ENCODE data around the gene CAMTA1.

CAMTA1 gene

DNA sequence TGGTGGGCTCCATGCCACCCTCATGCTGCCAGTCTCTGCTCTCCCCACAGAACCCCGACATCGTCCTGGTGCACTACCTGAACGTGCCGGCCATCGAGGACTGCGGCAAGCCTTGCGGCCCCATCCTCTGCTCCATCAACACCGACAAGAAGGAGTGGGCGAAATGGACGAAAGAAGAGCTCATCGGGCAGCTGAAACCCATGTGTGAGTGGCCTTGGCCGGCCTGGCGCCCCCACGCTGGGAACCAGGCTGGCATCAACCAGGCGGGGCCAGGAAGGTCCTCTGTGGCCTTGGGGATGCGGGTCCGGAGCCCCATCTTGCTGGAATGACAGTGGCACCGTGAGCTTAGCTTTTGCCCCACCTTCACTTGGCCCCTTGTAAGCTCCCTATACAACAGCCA lies 855.1 kb downstream of the CAMTA1 start:
- H3K4me3 ChIP-seq (ENCODE audit: low read length): no peak overlapping the region
- H3K36me3 ChIP-seq (ENCODE audit: insufficient read depth, low read length): no peaks in the 10 kb centered on the region
- WGBS: 97% methylated on average over 18 of the region's 18 CpGs
- H3K27ac ChIP-seq (ENCODE audit: low read depth, low read length): no peak overlapping the region
- no peaks in the 10 kb centered on the region for H3K9me3 ChIP-seq (ENCODE audit: insufficient read depth, low read depth, low read length)
- no peak overlapping the region for H3K9ac ChIP-seq (ENCODE audit: low read depth, low read length)
- no peaks in the 10 kb centered on the region for H3K27me3 ChIP-seq (ENCODE audit: insufficient read depth, low read length)
- H3K4me1 ChIP-seq (ENCODE audit: insufficient read depth, low read length): 0 out of 2 replicates have a peak, but pooled peaks cover 6% of the 10 kb centered on the region

DNA sequence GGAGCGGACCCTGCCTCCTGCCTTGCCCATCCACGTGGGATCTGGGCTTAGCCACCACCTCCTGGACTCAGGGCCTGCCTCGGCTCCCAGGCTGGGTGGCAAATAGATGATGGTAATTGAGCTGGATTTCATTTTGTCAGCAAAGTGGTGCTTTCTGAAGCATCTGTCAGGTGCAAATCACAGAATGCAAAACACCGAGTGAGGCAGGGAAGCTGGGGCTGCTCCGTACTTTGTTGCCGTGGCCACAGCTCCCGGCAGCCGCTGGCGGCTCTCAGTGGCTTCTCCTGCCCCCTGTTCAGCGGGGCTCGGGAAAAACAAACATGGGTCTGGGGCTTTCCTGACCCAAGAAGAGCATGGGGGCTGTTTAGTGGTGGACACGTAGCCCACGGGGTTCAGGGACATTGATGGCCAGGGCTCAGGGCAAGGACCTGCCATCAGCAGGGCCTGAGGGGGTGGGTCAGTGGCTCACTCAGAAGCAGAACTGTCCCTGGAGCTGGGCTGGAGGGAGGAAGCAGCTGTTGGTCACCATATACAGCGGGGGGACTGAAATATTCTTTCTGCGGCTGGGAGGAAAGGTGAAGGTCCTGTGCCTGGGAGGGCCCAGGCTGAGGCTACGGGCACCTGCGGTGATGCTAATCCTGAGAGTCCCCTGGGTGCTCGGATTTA lies 855.8 kb downstream of the CAMTA1 start:
- no peaks in the 10 kb centered on the region for H3K9me3 ChIP-seq (ENCODE audit: insufficient read depth, low read depth, low read length)
- no peak overlapping the region for H3K9ac ChIP-seq (ENCODE audit: low read depth, low read length)
- no peaks in the 10 kb centered on the region for H3K36me3 ChIP-seq (ENCODE audit: insufficient read depth, low read length)
- no peak overlapping the region for H3K27ac ChIP-seq (ENCODE audit: low read depth, low read length)
- H3K4me1 ChIP-seq (ENCODE audit: insufficient read depth, low read length): 0 out of 2 replicates have a peak, but pooled peaks cover 6% of the 10 kb centered on the region
- H3K27me3 ChIP-seq (ENCODE audit: insufficient read depth, low read length): no peaks in the 10 kb centered on the region
- no peak overlapping the region for H3K4me3 ChIP-seq (ENCODE audit: low read length)
- 83% methylated on average over 18 of the region's 18 CpGs for WGBS

DNA sequence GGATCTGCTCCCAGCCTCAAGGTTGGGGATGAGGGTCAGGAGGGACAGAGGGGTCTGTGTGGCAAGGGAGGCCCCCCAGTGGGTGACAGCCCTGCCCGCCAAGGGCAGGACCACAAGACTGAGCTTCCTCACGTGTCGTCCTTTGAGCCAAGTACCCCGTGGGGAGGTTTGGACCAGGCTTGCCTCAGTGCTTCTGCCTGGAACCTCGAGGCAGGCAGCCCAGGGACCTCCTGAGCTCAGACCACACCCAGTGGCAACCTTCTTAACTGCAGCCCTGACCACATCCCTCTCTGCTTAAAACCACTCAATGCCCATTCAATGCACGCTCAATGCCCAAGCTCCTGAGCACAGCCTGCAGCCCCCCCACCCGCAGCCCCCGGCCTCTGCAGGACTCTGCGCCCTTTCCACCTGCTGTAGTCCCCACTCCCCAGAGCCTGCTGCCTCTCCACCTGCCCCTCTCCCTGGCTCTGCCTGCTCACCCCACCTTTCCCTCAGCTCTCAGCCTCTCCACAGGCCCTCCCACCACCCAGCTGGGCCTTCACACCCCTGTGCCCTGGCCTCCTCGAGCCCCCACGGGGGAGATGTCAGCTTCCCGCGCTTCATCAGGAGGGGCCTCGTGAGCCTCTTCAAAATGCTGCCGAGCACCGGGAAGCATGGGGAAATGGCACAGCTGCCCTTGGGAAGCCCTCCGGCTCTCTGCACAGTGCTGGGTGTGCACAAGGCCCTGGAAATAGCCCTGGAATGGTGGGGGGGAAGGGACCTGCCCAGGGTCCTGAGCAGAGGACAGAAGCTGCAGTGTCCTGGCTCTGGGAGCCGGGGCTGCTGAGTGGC lies 856.5 kb downstream of the CAMTA1 start:
- H3K27me3 ChIP-seq (ENCODE audit: insufficient read depth, low read length): no peaks in the 10 kb centered on the region
- no peak overlapping the region for H3K27ac ChIP-seq (ENCODE audit: low read depth, low read length)
- H3K9me3 ChIP-seq (ENCODE audit: insufficient read depth, low read depth, low read length): no peaks in the 10 kb centered on the region
- H3K4me1 ChIP-seq (ENCODE audit: insufficient read depth, low read length): 0 out of 2 replicates have a peak, but pooled peaks cover 6% of the 10 kb centered on the region
- H3K9ac ChIP-seq (ENCODE audit: low read depth, low read length): no peak overlapping the region
- 82% methylated on average over 18 of the region's 18 CpGs for WGBS
- no peaks in the 10 kb centered on the region for H3K36me3 ChIP-seq (ENCODE audit: insufficient read depth, low read length)
- H3K4me3 ChIP-seq (ENCODE audit: low read length): no peak overlapping the region

DNA sequence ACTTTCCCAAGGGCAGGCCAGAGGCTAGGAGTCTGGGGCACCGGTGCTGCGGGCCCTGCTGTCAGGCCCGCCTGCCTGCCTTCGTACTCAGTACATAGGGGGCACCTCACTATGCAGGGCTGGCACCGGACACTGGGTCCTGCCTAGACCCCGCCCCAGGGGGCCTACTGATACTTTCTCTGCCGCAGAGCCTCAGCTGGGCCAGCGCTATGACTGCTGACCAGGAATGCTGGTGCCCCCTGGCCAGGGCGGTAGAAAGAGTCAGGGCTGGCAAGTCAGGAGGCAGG lies 857.1 kb downstream of the CAMTA1 start:
- H3K4me3 ChIP-seq (ENCODE audit: low read length): no peak overlapping the region
- H3K27ac ChIP-seq (ENCODE audit: low read depth, low read length): no peak overlapping the region
- no peaks in the 10 kb centered on the region for H3K36me3 ChIP-seq (ENCODE audit: insufficient read depth, low read length)
- 94% methylated on average over 9 of the region's 9 CpGs for WGBS
- H3K9ac ChIP-seq (ENCODE audit: low read depth, low read length): no peak overlapping the region
- H3K27me3 ChIP-seq (ENCODE audit: insufficient read depth, low read length): no peaks in the 10 kb centered on the region
- H3K4me1 ChIP-seq (ENCODE audit: insufficient read depth, low read length): 0 out of 2 replicates have a peak, but pooled peaks cover 6% of the 10 kb centered on the region
- no peaks in the 10 kb centered on the region for H3K9me3 ChIP-seq (ENCODE audit: insufficient read depth, low read depth, low read length)

DNA sequence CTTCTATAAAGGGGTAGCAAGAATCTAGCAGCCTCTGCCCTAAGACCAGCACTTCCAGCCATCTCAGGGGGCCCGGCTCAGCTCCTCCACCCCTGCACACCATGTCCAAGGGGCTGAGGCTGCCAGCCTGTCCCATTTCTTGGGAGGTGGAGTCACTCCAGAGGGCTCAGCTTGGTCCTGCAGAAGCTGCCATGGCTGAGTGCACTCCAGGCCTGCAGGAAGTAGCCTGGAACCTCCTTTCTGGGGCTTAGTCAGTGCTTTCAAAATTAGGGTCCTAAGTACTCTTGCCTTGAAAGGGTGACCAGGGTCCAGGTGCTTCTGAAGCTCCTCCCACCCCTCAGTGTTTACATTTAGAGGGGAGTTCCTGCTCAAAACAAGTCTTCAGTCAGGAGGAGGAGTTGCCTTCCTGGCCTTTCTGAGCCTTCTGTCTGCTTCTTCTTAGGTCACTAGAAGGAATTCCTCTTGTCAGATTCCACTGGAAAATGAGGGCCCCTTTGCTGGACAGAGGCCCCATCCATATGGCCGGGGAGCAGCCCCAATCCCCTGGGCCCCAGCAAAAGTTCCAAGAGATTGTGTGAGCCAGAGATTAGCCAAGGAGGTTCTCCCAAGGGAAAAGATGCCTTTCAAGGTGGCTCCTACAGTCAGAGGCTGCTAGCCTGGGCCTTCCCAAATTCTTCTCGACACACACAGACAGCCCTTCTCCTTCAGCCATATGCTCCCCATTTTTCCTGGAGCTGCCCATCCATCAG lies 857.7 kb downstream of the CAMTA1 start:
- H3K36me3 ChIP-seq (ENCODE audit: insufficient read depth, low read length): no peaks in the 10 kb centered on the region
- H3K9me3 ChIP-seq (ENCODE audit: insufficient read depth, low read depth, low read length): no peaks in the 10 kb centered on the region
- H3K27me3 ChIP-seq (ENCODE audit: insufficient read depth, low read length): no peaks in the 10 kb centered on the region
- 86% methylated on average over 3 of the region's 3 CpGs for WGBS
- no peak overlapping the region for H3K9ac ChIP-seq (ENCODE audit: low read depth, low read length)
- H3K4me1 ChIP-seq (ENCODE audit: insufficient read depth, low read length): 0 out of 2 replicates have a peak, but pooled peaks cover 6% of the 10 kb centered on the region
- H3K4me3 ChIP-seq (ENCODE audit: low read length): no peak overlapping the region
- no peak overlapping the region for H3K27ac ChIP-seq (ENCODE audit: low read depth, low read length)

DNA sequence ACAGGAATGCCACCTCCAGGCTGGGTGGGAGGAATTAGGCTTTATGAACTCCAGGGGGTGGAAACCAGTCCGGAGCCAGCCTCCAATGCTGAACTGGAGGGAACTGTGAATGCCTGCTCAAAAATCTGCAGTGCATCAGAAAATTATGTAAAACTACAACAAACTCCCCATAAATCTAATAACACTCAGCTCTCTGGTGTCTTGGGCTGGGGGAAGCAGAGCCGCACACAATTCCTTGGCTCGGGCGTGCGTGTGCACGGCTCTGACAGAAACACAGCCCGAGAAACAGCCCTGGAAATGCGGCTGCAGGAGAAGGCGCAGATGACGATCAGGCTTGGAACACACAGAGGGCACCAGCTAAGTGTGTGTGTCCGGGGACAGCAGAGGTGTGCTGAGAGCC lies 858.3 kb downstream of the CAMTA1 start:
- H3K9me3 ChIP-seq (ENCODE audit: insufficient read depth, low read depth, low read length): no peaks in the 10 kb centered on the region
- H3K27ac ChIP-seq (ENCODE audit: low read depth, low read length): no peak overlapping the region
- no peak overlapping the region for H3K9ac ChIP-seq (ENCODE audit: low read depth, low read length)
- H3K36me3 ChIP-seq (ENCODE audit: insufficient read depth, low read length): no peaks in the 10 kb centered on the region
- no peaks in the 10 kb centered on the region for H3K27me3 ChIP-seq (ENCODE audit: insufficient read depth, low read length)
- 92% methylated on average over 11 of the region's 11 CpGs for WGBS
- H3K4me1 ChIP-seq (ENCODE audit: insufficient read depth, low read length): 0 out of 2 replicates have a peak, but pooled peaks cover 6% of the 10 kb centered on the region
- no peak overlapping the region for H3K4me3 ChIP-seq (ENCODE audit: low read length)

DNA sequence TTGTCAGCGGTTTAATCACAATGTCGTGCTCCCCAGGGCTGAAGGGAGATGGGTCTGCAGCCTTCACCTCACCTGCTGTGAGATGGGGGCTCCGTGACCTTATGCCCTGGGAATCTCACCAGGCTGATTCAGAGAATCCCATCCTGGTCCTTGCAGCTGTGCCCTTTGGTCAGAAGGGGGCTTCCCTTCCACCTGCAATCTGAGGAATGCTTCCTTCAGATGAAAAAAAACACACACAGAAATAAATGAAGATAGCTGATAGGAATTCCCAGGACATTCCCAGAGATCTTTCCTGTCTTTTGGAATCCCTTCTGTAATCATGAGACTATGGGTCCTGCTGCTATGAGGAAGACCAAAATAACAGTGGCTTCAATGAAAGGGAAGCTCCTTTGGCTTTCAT lies 858.8 kb downstream of the CAMTA1 start:
- Histone ChIP-seq H3K4me1 (ENCODE audit: insufficient read depth, low read length) (0 out of 2 replicates have a peak, but pooled peaks cover 6% of the 10 kb centered on the region), H3K4me3 (ENCODE audit: low read length) (no peak overlapping the region), H3K27ac (ENCODE audit: low read depth, low read length) (no peak overlapping the region), H3K27me3 (ENCODE audit: insufficient read depth, low read length) (no peaks in the 10 kb centered on the region), H3K9ac (ENCODE audit: low read depth, low read length) (no peak overlapping the region), H3K36me3 (ENCODE audit: insufficient read depth, low read length) (no peaks in the 10 kb centered on the region), H3K9me3 (ENCODE audit: insufficient read depth, low read depth, low read length) (no peaks in the 10 kb centered on the region)
- WGBS: 73% methylated on average over 3 of the region's 3 CpGs

DNA sequence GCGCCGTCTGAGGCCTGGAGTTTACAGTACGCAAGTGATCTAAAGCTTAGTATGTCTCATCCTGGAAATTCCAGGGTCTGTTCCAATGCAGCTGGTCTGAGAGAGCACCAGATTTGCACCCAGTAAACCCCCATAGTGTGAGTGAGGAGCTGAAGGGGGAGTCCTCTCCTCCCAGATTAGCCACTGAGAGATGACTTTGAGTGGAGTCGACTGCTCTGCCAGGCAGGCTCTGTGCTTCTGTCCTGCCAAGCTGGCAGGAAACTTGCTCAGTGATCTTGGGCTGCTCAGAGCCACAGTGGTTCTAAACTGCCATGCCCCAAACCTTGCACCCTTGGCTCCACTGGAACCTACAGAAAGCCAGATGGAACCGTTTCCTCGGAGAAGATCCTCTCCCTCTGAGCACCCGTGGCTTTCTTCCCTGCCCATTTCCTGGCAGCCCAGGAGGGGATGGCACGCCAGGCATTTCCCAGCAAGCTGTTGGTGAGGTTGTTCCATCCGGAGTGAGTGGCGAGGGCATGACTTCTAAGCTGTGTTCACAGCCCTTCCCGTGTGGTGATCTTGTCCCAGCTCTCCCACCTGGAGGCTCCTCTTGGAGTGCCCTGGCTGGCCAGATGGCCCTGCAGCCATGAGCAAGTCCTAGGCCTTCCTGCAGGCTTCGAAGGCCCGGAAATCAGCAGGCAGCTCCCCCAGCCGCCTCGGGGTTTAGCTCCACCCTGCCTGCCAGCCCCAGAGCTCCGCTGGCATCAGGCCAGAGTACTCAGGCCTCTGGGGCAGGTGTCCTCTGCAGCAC lies 859.9 kb downstream of the CAMTA1 start:
- H3K9me3 ChIP-seq (ENCODE audit: insufficient read depth, low read depth, low read length): no peaks in the 10 kb centered on the region
- H3K9ac ChIP-seq (ENCODE audit: low read depth, low read length): no peak overlapping the region
- no peak overlapping the region for H3K27ac ChIP-seq (ENCODE audit: low read depth, low read length)
- H3K4me1 ChIP-seq (ENCODE audit: insufficient read depth, low read length): 0 out of 2 replicates have a peak, but pooled peaks cover 6% of the 10 kb centered on the region
- H3K27me3 ChIP-seq (ENCODE audit: insufficient read depth, low read length): no peaks in the 10 kb centered on the region
- 96% methylated on average over 16 of the region's 16 CpGs for WGBS
- H3K4me3 ChIP-seq (ENCODE audit: low read length): no peak overlapping the region
- no peaks in the 10 kb centered on the region for H3K36me3 ChIP-seq (ENCODE audit: insufficient read depth, low read length)

DNA sequence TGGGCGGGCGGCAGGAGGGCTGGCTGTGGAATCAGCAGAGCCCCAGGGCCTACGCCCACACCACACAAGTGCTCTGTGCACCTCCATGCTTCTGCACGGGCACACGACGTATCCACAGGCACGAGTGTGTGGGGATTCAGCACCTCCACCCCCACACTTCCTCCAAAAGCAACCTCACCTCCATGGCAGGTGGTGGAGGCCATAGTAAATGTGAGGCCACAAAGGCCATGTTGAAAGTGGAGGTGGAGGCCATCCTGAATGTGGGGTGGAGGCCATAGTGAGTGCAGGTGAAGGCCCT lies 860.4 kb downstream of the CAMTA1 start:
- H3K4me3 ChIP-seq (ENCODE audit: low read length): no peak overlapping the region
- no peak overlapping the region for H3K27ac ChIP-seq (ENCODE audit: low read depth, low read length)
- H3K27me3 ChIP-seq (ENCODE audit: insufficient read depth, low read length): no peaks in the 10 kb centered on the region
- no peaks in the 10 kb centered on the region for H3K9me3 ChIP-seq (ENCODE audit: insufficient read depth, low read depth, low read length)
- 0 out of 2 replicates have a peak, but pooled peaks cover 6% of the 10 kb centered on the region for H3K4me1 ChIP-seq (ENCODE audit: insufficient read depth, low read length)
- H3K9ac ChIP-seq (ENCODE audit: low read depth, low read length): no peak overlapping the region
- no peaks in the 10 kb centered on the region for H3K36me3 ChIP-seq (ENCODE audit: insufficient read depth, low read length)
- WGBS: 92% methylated on average over 7 of the region's 7 CpGs

DNA sequence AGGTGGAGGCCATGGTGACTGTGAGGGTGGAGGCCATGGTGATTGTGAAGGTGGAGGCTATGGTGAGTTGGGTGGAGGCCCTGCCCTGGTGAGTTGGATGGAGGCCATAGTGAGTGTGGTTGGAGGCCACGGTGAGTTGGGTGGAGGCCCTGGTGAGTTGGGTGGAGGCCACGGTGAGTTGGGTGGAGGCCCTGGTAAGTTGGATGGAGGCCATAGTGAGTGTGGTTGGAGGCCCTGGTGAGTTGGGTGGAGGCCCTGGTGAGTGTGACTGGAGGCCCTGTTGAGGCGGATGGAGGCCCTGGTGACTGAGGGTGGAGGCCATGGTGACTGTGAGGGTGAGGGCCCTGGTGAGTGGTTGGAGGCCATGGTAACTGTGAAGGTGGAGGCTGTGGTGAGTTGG lies 860.9 kb downstream of the CAMTA1 start:
- H3K27ac ChIP-seq (ENCODE audit: low read depth, low read length): no peak overlapping the region
- no peak overlapping the region for H3K9ac ChIP-seq (ENCODE audit: low read depth, low read length)
- no peaks in the 10 kb centered on the region for H3K9me3 ChIP-seq (ENCODE audit: insufficient read depth, low read depth, low read length)
- no peak overlapping the region for H3K4me3 ChIP-seq (ENCODE audit: low read length)
- no peaks in the 10 kb centered on the region for H3K36me3 ChIP-seq (ENCODE audit: insufficient read depth, low read length)
- 0 out of 2 replicates have a peak, but pooled peaks cover 6% of the 10 kb centered on the region for H3K4me1 ChIP-seq (ENCODE audit: insufficient read depth, low read length)
- no peaks in the 10 kb centered on the region for H3K27me3 ChIP-seq (ENCODE audit: insufficient read depth, low read length)
- 93% methylated on average over 3 of the region's 3 CpGs for WGBS
